SK-N-MC (cell line): ENCODE measurements around the gene TRAF3.

ENCODE experiments used
- DNase-seq: peaks from one replicate; pipeline ENCODE4 v3.0.0-alpha.2; 2011; ENCODE audit warnings: low read depth, low spot score
- H3K27ac ChIP-seq: fragments of 200-600 bp; sonication (generic); 2 replicates; pipeline ENCODE4 v1.5.1; 2016; ENCODE audit warnings: mixed run types
- H3K36me3 ChIP-seq: fragments of 200-600 bp; sonication (generic); 2 replicates; pipeline ENCODE4 v1.6.1; 2017; ENCODE audit warnings: antibody characterized with exemption, low read length, mixed read lengths; ENCODE audit not compliant: insufficient read depth
- H3K4me3 ChIP-seq: fragments of 200-600 bp; sonication (generic); 2 replicates; pipeline ENCODE4 v1.5.1; 2016
- H3K9ac ChIP-seq: fragments of 200-600 bp; sonication (generic); 2 replicates; pipeline ENCODE4 v1.8.0; 2017; ENCODE audit warnings: mixed run types, mixed read lengths; ENCODE audit not compliant: insufficient read length
- H3K9me3 ChIP-seq: fragments of 200-600 bp; sonication (generic); 2 replicates; pipeline ENCODE4 v1.6.1; 2017; ENCODE audit warnings: low read depth, mild to moderate bottlenecking, antibody characterized with exemption, low read length, moderate library complexity, mixed read lengths
- EZH2 ChIP-seq: fragments of 200-600 bp; sonication (generic); IDR thresholded peaks from one replicate; pipeline ENCODE4 v1.6.1; 2017; ENCODE audit warnings: antibody characterized with exemption
- FOXP2 ChIP-seq: optimal IDR thresholded peaks from 2 replicates; pipeline ENCODE3; 2011; ENCODE audit warnings: mild to moderate bottlenecking, moderate library complexity; ENCODE audit not compliant: insufficient read depth; ENCODE audit errors: extremely low read length, control extremely low read depth
- POLR2AphosphoS5 ChIP-seq: IDR thresholded peaks from 2 replicates; pipeline ENCODE4 v1.6.1; 2012; ENCODE audit warnings: mild to moderate bottlenecking, low read depth, low read length, borderline replicate concordance

TRAF3 gene

GRCh38 chr14:102806447-102806846 is 29.2 kb downstream of the TRAF3 start:
- Histone ChIP-seq H3K27ac (no peak overlapping the region), H3K36me3 (no peaks in the 10 kb centered on the region), H3K4me3 (no peak overlapping the region), H3K9me3 (no peaks in the 10 kb centered on the region), H3K9ac (no peak overlapping the region)
- no peak for DNase-seq
- TF ChIP-seq POLR2AphosphoS5 (no peak), EZH2 (no peak), FOXP2 (no peak)

DNA sequence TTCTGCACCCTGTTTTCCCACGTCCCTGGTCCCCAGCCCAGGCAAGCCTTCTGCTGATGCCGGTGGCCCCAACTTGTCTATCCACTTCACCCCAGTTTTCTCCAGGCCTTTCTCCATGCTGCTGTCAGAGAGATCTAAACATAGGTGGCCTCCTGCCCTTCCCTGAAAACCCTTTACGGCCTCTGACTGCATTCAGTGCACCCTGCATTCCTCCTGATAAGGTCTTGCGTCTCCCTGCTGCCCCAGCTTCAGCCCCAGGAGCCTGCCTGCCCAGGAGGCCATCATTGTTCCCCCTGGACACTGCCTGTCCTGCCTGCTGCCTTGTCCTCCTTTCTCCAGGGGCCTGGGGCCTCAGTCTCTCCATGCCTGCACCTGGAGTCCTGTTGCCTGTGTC is 29.8 kb downstream of the TRAF3 start:
- Histone ChIP-seq H3K27ac (no peak overlapping the region), H3K36me3 (peaks cover 1% of the 10 kb centered on the region; the same call in 1 of the 2 replicates), H3K9me3 (no peaks in the 10 kb centered on the region), H3K4me3 (no peak overlapping the region), H3K9ac (no peak overlapping the region)
- DNase-seq, result no peak
- TF ChIP-seq FOXP2, result no peak
- no peak for TF ChIP-seq POLR2AphosphoS5
- TF ChIP-seq EZH2, result no peak

- TF ChIP-seq POLR2AphosphoS5 (no peak), EZH2 (no peak), FOXP2 (no peak)
- peaks cover 16% of the 10 kb centered on the region; the same call in 1 of the 2 replicates for H3K36me3 ChIP-seq
- H3K9me3 ChIP-seq, result no peaks in the 10 kb centered on the region
- no peak overlapping the region for H3K4me3 ChIP-seq
- no peak overlapping the region for H3K9ac ChIP-seq
- no peak for DNase-seq
- H3K27ac ChIP-seq, result no peak overlapping the region
Observed at GRCh38 chr14:102809870-102810269, 32.6 kb downstream of the TRAF3 start.

DNA sequence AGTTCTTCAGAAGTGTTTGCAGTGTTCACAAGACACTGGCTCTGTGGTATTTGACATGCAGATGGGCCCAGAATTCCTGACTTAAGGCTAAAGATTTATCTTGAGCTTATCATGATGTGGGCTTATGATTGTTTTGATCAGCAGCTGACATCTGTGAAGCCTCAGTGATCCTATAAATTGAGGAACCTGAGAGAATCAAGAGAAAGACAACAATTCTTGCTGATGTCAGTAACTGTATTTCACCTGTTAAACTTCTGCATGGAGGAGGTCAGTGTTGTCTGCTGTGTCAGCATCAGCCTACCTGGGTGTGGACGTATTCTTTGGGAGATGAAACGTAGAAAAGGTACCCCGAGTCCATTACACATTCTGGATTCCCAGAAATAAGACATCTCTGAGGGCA is 33.3 kb downstream of the TRAF3 start:
- Histone ChIP-seq H3K36me3 (peaks cover 23% of the 10 kb centered on the region), H3K27ac (no peak overlapping the region), H3K4me3 (no peak overlapping the region), H3K9me3 (no peaks in the 10 kb centered on the region), H3K9ac (no peak overlapping the region)
- no peak for DNase-seq
- no peak for TF ChIP-seq EZH2
- no peak for TF ChIP-seq POLR2AphosphoS5
- no peak for TF ChIP-seq FOXP2

DNA sequence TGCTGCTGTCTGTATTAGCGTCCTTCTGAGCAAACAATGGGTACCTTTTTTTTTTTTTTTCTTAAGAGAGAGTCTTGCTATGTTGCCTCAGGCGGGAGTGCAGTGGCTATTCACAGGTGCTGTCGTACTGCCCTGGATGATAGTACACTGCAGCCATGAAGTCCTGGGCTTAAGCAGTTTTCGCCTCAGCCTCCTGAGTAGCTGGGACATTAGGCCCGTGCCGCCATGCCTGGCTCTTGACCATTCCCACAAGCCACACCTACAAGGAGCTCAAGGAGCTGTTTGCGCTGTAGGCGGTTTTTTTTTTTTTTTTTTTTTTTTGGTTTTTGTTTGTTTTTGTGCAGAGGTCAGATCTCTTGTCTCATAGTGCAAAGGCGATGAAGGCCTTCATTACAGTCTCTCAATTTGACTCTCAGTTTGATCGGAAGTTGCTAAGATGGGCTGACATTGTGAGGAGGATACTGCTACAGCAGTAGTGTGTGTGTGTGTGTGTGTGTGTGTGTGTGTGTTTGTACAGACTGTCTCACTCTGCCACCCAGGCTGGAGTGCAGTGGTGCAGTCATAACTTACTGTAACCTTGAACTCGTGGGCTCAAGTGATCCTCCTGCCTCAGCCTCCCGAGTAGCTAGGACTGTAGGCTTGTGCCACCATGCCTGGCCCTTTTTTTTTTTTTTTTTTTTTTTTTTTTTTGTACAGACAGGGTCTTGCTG is 34.2 kb downstream of the TRAF3 start:
- no peak overlapping the region for H3K4me3 ChIP-seq
- no peaks in the 10 kb centered on the region for H3K9me3 ChIP-seq
- no peak overlapping the region for H3K27ac ChIP-seq
- TF ChIP-seq POLR2AphosphoS5, result no peak
- no peak for TF ChIP-seq FOXP2
- TF ChIP-seq EZH2, result no peak
- peaks cover 25% of the 10 kb centered on the region for H3K36me3 ChIP-seq
- DNase-seq, result no peak
- H3K9ac ChIP-seq, result no peak overlapping the region

DNA sequence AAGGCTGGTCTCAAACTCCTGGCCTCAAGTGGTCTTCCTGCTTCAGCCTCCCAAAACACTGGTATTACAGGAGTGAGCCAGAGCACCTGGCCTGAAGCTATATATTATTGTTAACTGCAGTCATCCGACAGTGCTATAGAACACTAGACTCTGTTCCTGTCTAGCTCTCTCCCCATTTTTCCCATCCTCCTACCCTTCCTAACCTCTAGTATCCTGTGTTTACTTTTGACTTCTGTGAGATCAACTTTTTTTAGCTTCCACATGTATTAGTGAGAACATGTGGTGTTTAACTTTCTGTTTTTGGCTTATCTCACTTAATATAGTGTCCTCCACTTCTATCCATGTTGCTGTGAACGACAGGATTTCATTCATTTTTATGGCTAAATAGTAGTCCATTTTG is 34.7 kb downstream of the TRAF3 start:
- Histone ChIP-seq H3K9me3 (no peaks in the 10 kb centered on the region), H3K27ac (no peak overlapping the region), H3K36me3 (peaks cover 25% of the 10 kb centered on the region), H3K4me3 (no peak overlapping the region), H3K9ac (no peak overlapping the region)
- DNase-seq, result no peak
- TF ChIP-seq FOXP2 (no peak), POLR2AphosphoS5 (no peak), EZH2 (no peak)

DNA sequence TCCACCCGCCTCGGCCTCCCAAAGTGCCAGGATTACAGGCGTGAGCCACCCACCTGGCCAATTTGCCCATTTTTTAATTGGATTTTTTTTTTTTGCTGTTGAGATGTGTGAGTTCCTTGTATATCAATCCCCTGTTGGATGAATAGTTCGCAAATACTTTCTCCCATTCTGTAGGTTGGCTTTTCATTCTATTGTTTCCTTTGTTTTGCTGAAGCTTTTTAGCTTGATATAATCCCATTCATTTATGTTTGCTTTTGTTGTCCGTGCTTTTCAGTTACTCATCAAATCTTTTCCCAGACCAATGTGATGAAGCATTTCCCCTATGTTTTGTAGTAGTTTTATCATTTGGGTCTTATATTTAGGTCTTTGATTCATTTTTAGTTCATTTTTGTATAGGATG is 36.4 kb downstream of the TRAF3 start:
- Histone ChIP-seq H3K9ac (no peak overlapping the region), H3K27ac (no peak overlapping the region), H3K36me3 (peaks cover 25% of the 10 kb centered on the region), H3K4me3 (no peak overlapping the region), H3K9me3 (no peaks in the 10 kb centered on the region)
- DNase-seq, result no peak
- no peak for TF ChIP-seq EZH2
- no peak for TF ChIP-seq POLR2AphosphoS5
- TF ChIP-seq FOXP2, result no peak

- DNase-seq, result no peak
- Histone ChIP-seq H3K9ac (no peak overlapping the region), H3K36me3 (peaks cover 21% of the 10 kb centered on the region), H3K27ac (no peak overlapping the region), H3K4me3 (no peak overlapping the region), H3K9me3 (no peaks in the 10 kb centered on the region)
- TF ChIP-seq POLR2AphosphoS5 (no peak), EZH2 (no peak), FOXP2 (no peak)
Observed at GRCh38 chr14:102817318-102817717, 40.1 kb downstream of the TRAF3 start.

DNA sequence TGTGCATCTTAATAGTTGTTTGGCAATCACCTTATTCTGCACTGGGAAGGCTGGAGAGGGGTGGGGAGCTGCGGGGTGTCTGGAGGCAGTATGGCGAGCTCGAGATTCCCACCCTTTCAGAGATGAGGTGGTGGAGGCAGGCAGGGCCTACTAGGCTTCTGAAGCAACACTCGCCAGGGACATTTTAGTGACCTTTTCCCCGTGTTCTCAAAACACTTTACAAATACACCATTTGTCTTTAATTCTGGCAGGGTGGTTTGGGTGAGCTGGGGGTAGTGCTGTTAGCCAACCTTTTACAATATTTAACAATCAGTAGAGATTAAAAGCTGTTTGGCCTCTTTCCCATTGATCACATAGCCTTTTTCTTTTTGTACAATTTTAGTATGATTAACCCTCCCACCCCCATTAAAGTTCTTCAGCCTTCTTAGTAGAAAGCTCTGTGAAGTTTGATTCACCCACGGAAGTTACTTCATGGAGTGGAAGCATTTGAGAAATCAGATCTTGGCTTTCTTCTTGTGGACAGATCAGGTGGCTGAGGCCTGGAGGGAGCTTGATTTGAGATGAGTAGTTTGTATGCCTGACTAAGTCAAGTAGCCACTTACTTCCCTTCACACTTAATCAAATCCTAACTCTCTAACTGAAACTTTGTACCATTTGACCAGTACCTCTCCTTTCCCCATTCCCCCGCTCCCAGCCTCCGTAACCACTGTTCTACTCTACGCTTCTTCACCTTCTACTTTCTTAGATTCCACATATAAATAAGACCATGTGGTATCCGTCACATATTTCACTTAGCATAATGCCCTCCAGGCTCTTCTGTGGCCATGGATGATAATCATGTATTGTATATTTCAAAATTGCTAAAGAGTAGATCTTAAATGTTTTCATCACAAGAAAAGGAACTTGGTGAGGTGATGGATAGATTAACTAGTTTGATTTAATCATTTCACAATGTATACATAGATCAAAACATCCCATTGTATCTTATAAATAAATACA is 41.0 kb downstream of the TRAF3 start:
- TF ChIP-seq EZH2 (no peak), FOXP2 (no peak), POLR2AphosphoS5 (no peak)
- no peaks in the 10 kb centered on the region for H3K9me3 ChIP-seq
- H3K9ac ChIP-seq, result no peak overlapping the region
- H3K36me3 ChIP-seq, result peaks cover 20% of the 10 kb centered on the region
- DNase-seq, result no peak
- peak overlapping the region; percentile 55; the same call in 1 of the 2 replicates for H3K27ac ChIP-seq
- no peak overlapping the region for H3K4me3 ChIP-seq
